DND-41 (cell line): ENCODE measurements around the gene WRNIP1.

Experiments used
- ATAC-seq: fragments of 200-7000 bp; cut with Tn5 transposase; 3 replicates; pipeline ENCODE4 v1.9.1; 2021; ENCODE audit warnings: low read depth; ENCODE audit not compliant: insufficient read depth
- DNase-seq: peaks from one replicate; pipeline ENCODE4 v3.0.0-alpha.2; 2020
- H2AFZ ChIP-seq: 2 replicates; pipeline ENCODE4 v1.6.0; 2012; ENCODE audit warnings: low read depth, low read length
- H3K27ac ChIP-seq: 2 replicates; pipeline ENCODE4 v1.5.1; 2012; ENCODE audit warnings: low read length, inconsistent platforms
- H3K27me3 ChIP-seq: fragments of 200-600 bp; sonication (generic); 2 replicates; pipeline ENCODE4 v1.6.0; 2012; ENCODE audit warnings: low read length, mild to moderate bottlenecking, inconsistent platforms; ENCODE audit not compliant: insufficient read depth, poor library complexity
- H3K36me3 ChIP-seq: 2 replicates; pipeline ENCODE4 v1.5.1; 2012; ENCODE audit warnings: low read length, inconsistent platforms; ENCODE audit not compliant: insufficient read depth
- H3K4me1 ChIP-seq: 2 replicates; pipeline ENCODE4 v1.5.1; 2012; ENCODE audit warnings: mild to moderate bottlenecking, low read length; ENCODE audit not compliant: insufficient read depth
- H3K4me2 ChIP-seq: 2 replicates; pipeline ENCODE4 v1.6.0; 2012; ENCODE audit warnings: mild to moderate bottlenecking, moderate library complexity, low read length, inconsistent platforms; ENCODE audit not compliant: insufficient read depth
- H3K4me3 ChIP-seq, 2 experiments: fragments of 200-600 bp in 1 of 2; shearing (Covaris generic) in 1 of 2; 2 replicates each; pipeline ENCODE4 v1.5.1; 2012 to 2016; ENCODE audit warnings: inconsistent platforms in 2 of 2, low read length in 2 of 2, mild to moderate bottlenecking in 2 of 2, low read depth in 1 of 2, moderate library complexity in 1 of 2
- H3K79me2 ChIP-seq: 2 replicates; pipeline ENCODE4 v1.6.0; 2012; ENCODE audit warnings: low read length, inconsistent platforms; ENCODE audit not compliant: insufficient read depth
- H3K9ac ChIP-seq: 2 replicates; pipeline ENCODE4 v1.6.0; 2012; ENCODE audit warnings: low read depth, mild to moderate bottlenecking, inconsistent platforms, low read length, moderate library complexity
- H3K9me3 ChIP-seq: 2 replicates; pipeline ENCODE4 v1.5.1; 2012; ENCODE audit warnings: low read length, moderate library complexity, mild to moderate bottlenecking, inconsistent platforms; ENCODE audit not compliant: insufficient read depth, severe bottlenecking
- H4K20me1 ChIP-seq: 2 replicates; pipeline ENCODE4 v1.6.0; 2012; ENCODE audit warnings: low read length; ENCODE audit not compliant: insufficient read depth
- CTCF ChIP-seq: IDR thresholded peaks from 2 replicates; pipeline ENCODE4 v1.5.1; 2012; ENCODE audit warnings: borderline replicate concordance, low read length, moderate library complexity, mild to moderate bottlenecking; ENCODE audit not compliant: poor library complexity, severe bottlenecking; ENCODE audit errors: extremely low read depth
- EZH2 ChIP-seq: IDR thresholded peaks from 3 replicates; pipeline ENCODE4 v1.6.1; 2012; ENCODE audit warnings: borderline replicate concordance, low read depth, mild to moderate bottlenecking, moderate library complexity, low read length, inconsistent platforms; ENCODE audit not compliant: severe bottlenecking

The WRNIP1 gene

GRCh38 chr6:2730353-2731107, 34.7 kb upstream of the WRNIP1 start:
- H3K9ac ChIP-seq = no peak overlapping the region
- no peaks in the 10 kb centered on the region for H3K36me3 ChIP-seq

DNA sequence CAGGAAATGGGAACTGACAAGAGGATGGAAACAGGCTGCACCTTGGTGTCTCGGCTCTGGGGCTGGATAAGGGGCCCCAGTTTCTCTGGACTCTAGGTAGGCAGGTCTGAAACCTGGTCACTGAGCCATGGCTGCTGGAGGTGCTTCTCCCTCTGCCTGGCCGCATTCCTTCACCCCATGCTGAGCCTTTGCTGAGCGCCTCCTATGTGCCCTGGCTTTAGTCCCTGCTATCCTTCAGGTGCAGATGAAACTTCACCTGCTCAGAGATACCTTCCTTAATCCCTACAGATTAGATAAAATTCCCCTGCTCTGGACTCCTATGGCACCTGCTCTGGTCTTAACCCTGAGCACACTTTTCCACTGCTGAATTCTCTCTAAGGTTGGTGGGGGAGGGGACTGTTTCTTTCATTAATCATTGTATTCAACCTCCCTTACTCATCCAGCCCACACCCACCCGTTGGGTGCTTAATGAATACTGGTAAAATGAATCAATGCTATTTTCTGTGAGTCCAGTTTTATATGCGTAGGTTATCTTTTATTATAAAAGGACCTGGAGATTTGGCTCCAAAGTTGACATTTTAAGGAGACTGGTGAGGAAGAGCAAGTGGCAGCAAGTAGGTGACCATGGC, 33.8 kb upstream of the WRNIP1 start:
- H3K4me3 ChIP-seq = no peak overlapping the region
- no peak for ATAC-seq
- no peaks in the 10 kb centered on the region for H3K36me3 ChIP-seq
- H3K27ac ChIP-seq = no peak overlapping the region
- no peak overlapping the region for H3K4me2 ChIP-seq
- H2AFZ ChIP-seq = no peak overlapping the region
- no peaks in the 10 kb centered on the region for H4K20me1 ChIP-seq
- H3K9me3 ChIP-seq = no peaks in the 10 kb centered on the region
- H3K4me1 ChIP-seq = no peaks in the 10 kb centered on the region
- TF ChIP-seq EZH2 = no peak
- TF ChIP-seq CTCF = no peak
- H3K79me2 ChIP-seq = no peaks in the 10 kb centered on the region
- H3K9ac ChIP-seq = no peak overlapping the region
- DNase-seq = no peak
- peaks cover 6% of the 10 kb centered on the region for H3K27me3 ChIP-seq

More at GRCh38 chr6:2730353-2731107, 34.7 kb upstream of the WRNIP1 start:
- H3K4me3 ChIP-seq = no peak overlapping the region
- H3K79me2 ChIP-seq = no peaks in the 10 kb centered on the region
- no peaks in the 10 kb centered on the region for H4K20me1 ChIP-seq
- H2AFZ ChIP-seq = no peak overlapping the region
- peaks cover 6% of the 10 kb centered on the region for H3K27me3 ChIP-seq
- DNase-seq (no peak), ATAC-seq (no peak)
- no peak overlapping the region for H3K27ac ChIP-seq
- H3K4me1 ChIP-seq = no peaks in the 10 kb centered on the region
- no peak for TF ChIP-seq CTCF
- no peak for TF ChIP-seq EZH2
- no peak overlapping the region for H3K4me2 ChIP-seq
- no peaks in the 10 kb centered on the region for H3K9me3 ChIP-seq

GRCh38 chr6:2732503-2733089, 32.6 kb upstream of the WRNIP1 start:
- no peaks in the 10 kb centered on the region for H3K79me2 ChIP-seq
- TF ChIP-seq CTCF (no peak), EZH2 (no peak)
- H3K27me3 ChIP-seq = peaks cover 6% of the 10 kb centered on the region
- no peaks in the 10 kb centered on the region for H4K20me1 ChIP-seq
- no peak overlapping the region for H2AFZ ChIP-seq
- H3K4me1 ChIP-seq = no peaks in the 10 kb centered on the region
- H3K4me2 ChIP-seq = no peak overlapping the region
- no peak overlapping the region for H3K4me3 ChIP-seq
- no peaks in the 10 kb centered on the region for H3K9me3 ChIP-seq
- no peak for ATAC-seq
- no peak overlapping the region for H3K9ac ChIP-seq
- DNase-seq = no peak
- H3K27ac ChIP-seq = no peak overlapping the region
- no peaks in the 10 kb centered on the region for H3K36me3 ChIP-seq
